HG02840 (cell line): ENCODE results near the gene SCARB1.

ENCODE experiments used
- ATAC-seq: cut with Tn5 transposase; IDR thresholded peaks from one replicate; pipeline ENCODE4 v1.9.1; 2021; ENCODE audit warnings: mild to moderate bottlenecking, moderate library complexity, moderate number of reproducible peaks; ENCODE audit not compliant: unreplicated experiment, low FRiP score

Gene SCARB1

GRCh38 chr12:124844411-124845397, 19.0 kb downstream of the SCARB1 start:
- ATAC-seq = no peak

- ATAC-seq = no peak
These were observed 20.7 kb downstream of the SCARB1 start for GRCh38 chr12:124842800-124843510.

GRCh38 chr12:124842073-124842749, 21.5 kb downstream of the SCARB1 start:
- ATAC-seq = no peak

GRCh38 chr12:124841558-124841945, 22.1 kb downstream of the SCARB1 start:
- ATAC-seq = no peak

- ATAC-seq = no peak
These were observed 25.5 kb downstream of the SCARB1 start for GRCh38 chr12:124837958-124838803.

- no peak for ATAC-seq
These were observed 26.3 kb downstream of the SCARB1 start for GRCh38 chr12:124837249-124837897.

- no peak for ATAC-seq
These were observed 26.9 kb downstream of the SCARB1 start for GRCh38 chr12:124836759-124837158.

GRCh38 chr12:124835656-124836410, 27.8 kb downstream of the SCARB1 start:
- ATAC-seq = no peak

- ATAC-seq = no peak
These were observed 28.8 kb downstream of the SCARB1 start for GRCh38 chr12:124834822-124835221.

GRCh38 chr12:124833693-124834122, 30.0 kb downstream of the SCARB1 start:
- ATAC-seq = no peak

- no peak for ATAC-seq
These were observed 30.8 kb downstream of the SCARB1 start for GRCh38 chr12:124832856-124833255.

GRCh38 chr12:124831590-124831989, 32.1 kb downstream of the SCARB1 start:
- ATAC-seq = no peak

- no peak for ATAC-seq
These were observed 33.4 kb downstream of the SCARB1 start for GRCh38 chr12:124830306-124830705.

- no peak for ATAC-seq
These were observed 33.9 kb downstream of the SCARB1 start for GRCh38 chr12:124829708-124830304.

GRCh38 chr12:124829008-124829707, 34.5 kb downstream of the SCARB1 start:
- no peak for ATAC-seq

GRCh38 chr12:124828264-124829007, 35.2 kb downstream of the SCARB1 start:
- ATAC-seq = no peak

GRCh38 chr12:124827588-124828184, 36.0 kb downstream of the SCARB1 start:
- no peak for ATAC-seq
